T-helper 2 cell treated with Interferon-gamma antibody and Interleukin-4, amounts not matched to agents 100 ng/mL and 5 ng/mL, for 36 hours (primary cell): ENCODE data around the gene ZNF778. TPM values are rescaled to one million over a fixed set of nuclear protein-coding genes. Genes with fewer than 3 reads are reported as not detected.

ENCODE experiments used
- intact Hi-C: fragments of 100-400 bp; cut with micrococcal nuclease; formaldehyde crosslinking; loops from one replicate; pipeline ENCODE4 v1.15.1; 2023
- total RNA-seq: library from RNA; stranded (reverse); gene quantifications from 2 replicates; pipeline ENCODE4 v1.2.3, GENCODE V29; 2022

ZNF778 gene
- total RNA-seq, 1 donor from 2014 or later = 6.2 TPM

- intact Hi-C loops = no loop called here
Observed at GRCh38 chr16:89210904-89211515, 6.5 kb upstream of the ZNF778 start.

GRCh38 chr16:89216315-89217137, 977 bp upstream of the ZNF778 start:
- intact Hi-C loops = loop anchor here (1.0 to 5.0 kb wide), 9 partner anchors 24 to 644 kb away; partner anchors contain the start of genes CDH15, TRAPPC2L and ZC3H18

DNA sequence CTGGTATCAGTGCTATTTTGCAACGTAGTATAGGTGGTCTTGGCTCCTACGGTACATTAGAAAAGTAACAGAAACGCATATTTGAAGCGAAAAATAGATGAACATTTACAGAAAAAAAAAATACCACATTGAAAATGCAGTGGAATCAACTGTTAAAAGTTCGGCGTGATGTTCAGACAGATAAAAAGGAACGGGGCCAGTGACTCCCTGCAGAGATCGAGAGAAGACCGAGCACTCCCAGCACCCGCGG, 440 bp upstream of the ZNF778 start:
- intact Hi-C loops = loop anchor here (1.0 to 5.0 kb wide), 6 partner anchors 23 to 645 kb away; partner anchors contain the start of gene ZC3H18

GRCh38 chr16:89219365-89219764, 1.9 kb downstream of the ZNF778 start:
- intact Hi-C loops = loop anchor here (5.0 kb wide), 1 partner anchor 647 kb away; the partner anchor contains the start of gene ZC3H18

- intact Hi-C loops = no loop called here
Observed at GRCh38 chr16:89221604-89222003, 4.1 kb downstream of the ZNF778 start.

GRCh38 chr16:89222931-89223330, 5.4 kb downstream of the ZNF778 start:
- intact Hi-C loops = no loop called here

GRCh38 chr16:89224665-89225064, 7.2 kb downstream of the ZNF778 start:
- intact Hi-C loops = no loop called here

- intact Hi-C loops = no loop called here
Observed at GRCh38 chr16:89230255-89230654, 12.8 kb downstream of the ZNF778 start.

DNA sequence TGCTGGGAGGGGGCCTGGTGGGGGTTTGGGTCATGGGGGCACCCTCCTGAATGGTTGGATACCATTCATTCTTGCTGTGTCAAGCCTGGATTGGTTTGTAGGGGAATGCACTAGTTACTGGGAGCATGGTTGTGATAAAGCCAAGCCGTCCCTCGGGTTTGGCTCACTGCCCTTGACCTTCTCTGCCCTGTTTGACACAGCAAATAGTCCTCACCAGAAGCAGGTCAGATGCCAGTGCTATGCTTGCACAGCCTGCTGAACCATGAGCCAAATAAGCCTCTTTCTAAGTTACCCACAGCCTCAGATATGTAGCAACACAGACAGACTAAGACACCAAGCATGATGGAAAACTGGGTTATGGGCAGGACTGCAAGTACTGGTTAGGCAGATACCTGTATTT, 14.6 kb downstream of the ZNF778 start:
- intact Hi-C loops = no loop called here

DNA sequence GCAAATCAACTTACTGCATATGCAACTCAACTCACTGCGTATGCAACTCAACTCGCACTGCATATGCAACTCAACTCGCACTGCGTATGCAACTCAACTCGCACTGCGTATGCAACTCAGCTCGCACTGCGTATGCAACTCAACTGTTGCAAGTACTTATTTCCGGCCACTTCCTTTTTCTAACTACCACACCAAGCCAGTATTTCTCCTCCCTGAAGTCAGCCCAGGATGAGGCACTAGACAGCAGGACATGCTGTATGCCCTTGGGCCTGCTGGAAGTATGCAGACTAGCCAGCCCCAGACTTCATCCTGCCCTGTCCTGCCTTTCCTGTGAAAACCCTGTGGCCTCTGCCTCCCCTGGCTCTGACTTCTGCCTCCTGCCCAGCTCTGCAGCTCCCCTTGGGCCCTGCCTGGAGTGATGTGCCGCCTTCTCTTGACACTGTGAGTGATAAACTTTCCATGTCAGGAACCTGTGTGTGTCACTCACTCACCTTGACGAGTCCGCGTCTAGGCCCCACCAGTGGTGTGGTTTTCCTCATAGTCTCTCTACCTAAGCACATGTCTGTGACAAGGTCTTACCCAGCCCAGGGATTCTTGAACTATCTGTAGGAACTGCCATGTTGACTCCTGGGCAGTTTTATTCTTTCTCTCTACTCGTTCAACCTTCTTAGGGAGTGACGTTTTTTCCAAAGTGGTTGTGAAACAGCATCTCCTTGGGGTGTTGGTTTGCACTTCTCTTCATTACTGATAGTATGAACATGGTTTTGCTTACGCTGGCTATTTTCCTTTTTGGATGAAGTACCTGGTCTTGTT, 16.4 kb downstream of the ZNF778 start:
- intact Hi-C loops = no loop called here

GRCh38 chr16:89237733-89238132, 20.2 kb downstream of the ZNF778 start:
- intact Hi-C loops = no loop called here

DNA sequence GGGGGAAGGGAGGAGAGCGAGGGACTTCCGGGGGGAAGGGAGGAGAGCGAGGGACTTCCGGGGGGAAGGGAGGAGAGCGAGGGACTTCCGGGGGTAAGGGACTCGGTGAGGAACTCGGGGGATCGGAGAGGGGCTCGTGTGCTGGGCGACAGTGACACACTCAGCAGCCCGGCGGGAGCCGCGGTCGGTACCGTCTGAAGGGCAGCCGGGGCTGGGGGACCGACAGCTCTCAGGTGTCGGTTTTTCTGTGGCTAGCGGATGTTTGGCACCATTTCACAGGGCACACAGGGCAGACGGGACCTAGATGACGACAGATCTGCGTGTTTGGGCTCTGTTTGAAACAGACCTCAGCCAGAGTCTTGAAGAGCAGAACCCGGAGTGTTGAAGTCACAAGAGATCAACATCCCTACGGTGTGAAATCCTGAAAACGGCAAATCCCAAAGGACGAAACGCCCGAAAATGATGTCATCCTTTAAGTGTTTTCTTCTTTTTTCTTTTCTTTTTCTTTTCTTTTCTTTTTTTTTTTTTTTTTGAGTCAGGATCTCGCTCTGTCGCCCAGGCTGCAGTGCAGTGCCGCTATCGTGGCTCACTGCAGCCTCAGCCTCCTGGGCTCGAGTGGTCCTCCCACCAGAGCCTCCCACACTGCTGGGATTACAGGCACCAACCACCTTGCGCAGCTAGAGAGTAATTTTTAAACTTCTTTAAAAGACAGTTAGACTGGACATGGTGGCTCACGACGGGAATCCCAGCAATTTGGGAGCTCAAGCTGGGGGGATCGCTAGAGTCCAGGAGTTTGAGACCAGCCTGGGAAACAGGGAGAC, 23.9 kb downstream of the ZNF778 start:
- intact Hi-C loops = loop anchor here (1.0 to 10.0 kb wide), 6 partner anchors 71 to 633 kb away; partner anchors contain the start of genes CDH15, CHMP1A, SPATA33 and SPG7

DNA sequence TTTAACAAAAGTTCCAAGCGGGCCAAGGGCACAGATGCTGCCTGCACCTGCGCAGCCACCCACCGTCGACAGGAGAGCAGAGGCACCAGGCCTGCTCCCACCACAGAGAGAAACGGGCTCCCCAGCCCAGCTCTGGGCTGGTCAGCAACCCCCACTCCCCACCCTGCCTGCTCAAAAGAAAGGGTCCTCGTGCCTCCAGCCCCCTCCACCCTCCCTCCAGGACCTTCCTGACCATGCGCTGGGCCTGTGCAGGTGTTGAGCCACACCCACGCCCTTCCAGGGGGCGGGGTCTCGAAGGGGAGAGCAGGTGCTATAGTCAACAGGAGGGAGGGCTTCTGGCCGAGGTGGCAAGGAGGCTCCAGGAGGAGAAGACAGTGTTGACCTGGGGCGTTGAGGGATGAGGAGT, 25.3 kb downstream of the ZNF778 start:
- intact Hi-C loops = loop anchor here (5.0 to 10.0 kb wide), 2 partner anchors 415 to 632 kb away; partner anchors contain the start of genes CHMP1A, SPATA33 and TCF25

DNA sequence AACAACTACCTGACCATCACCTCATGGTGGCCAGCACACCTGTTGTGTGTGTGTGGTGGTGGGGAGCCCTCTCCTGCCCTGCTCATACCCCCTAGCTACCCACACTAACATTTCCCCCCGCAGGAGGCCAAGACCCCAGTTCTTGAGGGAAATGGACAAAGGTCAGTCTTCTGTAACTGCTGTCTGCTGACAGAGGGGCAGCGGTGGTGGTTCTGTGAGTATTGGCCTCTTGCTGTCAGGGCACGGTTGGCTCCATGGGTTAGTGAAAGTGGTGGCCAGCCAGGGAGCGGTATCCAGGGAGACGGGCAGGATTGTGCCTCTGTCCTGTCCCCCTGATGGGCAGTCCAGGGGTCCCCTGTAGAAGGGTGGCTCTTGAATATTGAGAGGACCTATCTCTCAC, 26.2 kb downstream of the ZNF778 start:
- intact Hi-C loops = loop anchor here (5.0 to 10.0 kb wide), 2 partner anchors 414 to 631 kb away; partner anchors contain the start of genes CHMP1A, SPATA33 and TCF25

- intact Hi-C loops = loop anchor here (5.0 to 10.0 kb wide), 2 partner anchors 413 to 631 kb away; partner anchors contain the start of genes CHMP1A, SPATA33 and TCF25
Observed at GRCh38 chr16:89244264-89244663, 26.8 kb downstream of the ZNF778 start.

DNA sequence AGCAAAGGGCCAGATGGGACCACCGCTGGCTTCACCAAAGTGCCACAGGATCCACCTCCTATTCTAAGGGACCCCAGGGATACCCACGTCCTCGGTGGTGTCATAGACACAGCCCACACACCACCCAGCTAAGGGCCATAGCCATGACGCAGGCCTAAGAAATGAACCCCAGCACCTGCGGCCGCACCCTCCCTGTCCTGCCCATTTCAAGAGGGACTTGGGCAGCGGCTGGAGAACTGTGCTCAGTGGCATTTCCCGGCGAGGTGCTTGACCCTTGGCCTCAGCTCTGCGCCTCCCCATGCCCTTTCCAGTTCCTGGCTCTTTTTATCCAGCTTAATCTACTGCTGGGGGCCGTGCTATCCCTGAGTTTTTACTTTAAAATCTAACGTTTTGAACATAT, 27.3 kb downstream of the ZNF778 start:
- intact Hi-C loops = loop anchor here (5.0 to 10.0 kb wide), 2 partner anchors 413 to 630 kb away; partner anchors contain the start of genes CHMP1A, SPATA33 and TCF25

GRCh38 chr16:89246383-89246902, 28.9 kb downstream of the ZNF778 start:
- intact Hi-C loops = loop anchor here (2.0 to 10.0 kb wide), 2 partner anchors 54 to 628 kb away; partner anchors contain the start of gene TCF25

- intact Hi-C loops = loop anchor here (2.0 to 10.0 kb wide), 2 partner anchors 54 to 628 kb away; partner anchors contain the start of gene TCF25
Observed at GRCh38 chr16:89246903-89247733, 29.6 kb downstream of the ZNF778 start.

DNA sequence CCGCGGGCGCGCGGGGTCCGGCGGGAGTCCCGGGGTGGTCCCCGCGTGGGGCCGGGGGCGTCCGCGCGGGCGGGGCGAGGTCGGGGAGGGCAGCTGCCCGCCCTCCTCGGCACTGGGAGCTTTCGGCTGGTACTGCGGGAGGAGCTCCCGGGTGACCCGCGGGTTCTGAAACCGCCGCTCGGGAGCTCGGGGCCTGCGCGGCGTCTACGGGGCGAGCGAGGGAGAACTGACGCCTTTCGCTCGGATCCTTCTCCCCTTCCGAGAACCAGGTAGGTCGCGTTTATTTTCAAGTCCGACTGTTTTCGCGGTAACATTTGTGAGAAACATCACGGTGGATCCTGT, 30.2 kb downstream of the ZNF778 start:
- intact Hi-C loops = loop anchor here (2.0 to 10.0 kb wide), 2 partner anchors 55 to 627 kb away; partner anchors contain the start of gene TCF25
